ENCODE data around the gene PLEKHM3. TPM values are rescaled to one million over a fixed set of nuclear protein-coding genes. Genes with fewer than 3 reads are reported as not detected.

PLEKHM3 gene
- total RNA-seq, 1 experiment from 2014 or later = 9.3 TPM

GRCh38 chr2:207905546-207905945 is 119.8 kb downstream of the PLEKHM3 start:
- TF ChIP-seq CTCF (IDR thresholded peaks at IDR 0.05; ENCODE audit: insufficient read depth in 1 of 2, low read depth in 1 of 2, low read length in 1 of 2, severe bottlenecking in 1 of 2, unreplicated experiment in 1 of 2) = no peak
- H3K36me3 Mint-ChIP-seq (ENCODE audit: insufficient read depth, unreplicated experiment) = peaks cover 6% of the 10 kb centered on the region
- no peaks in the 10 kb centered on the region for H3K36me3 ChIP-seq (ENCODE audit: control insufficient read depth, insufficient read depth, low read length)
- no peaks in the 10 kb centered on the region; the same call in 1 of the 2 replicates for H3K9me3 ChIP-seq
- CTCF ChIA-PET = no interaction called here
- no peaks in the 10 kb centered on the region for H3K27me3 ChIP-seq (replicated peaks; ENCODE audit: control insufficient read depth, insufficient read depth, low read length)
- H3K27me3 Mint-ChIP-seq (ENCODE audit: insufficient read depth, unreplicated experiment) = no peaks in the 10 kb centered on the region
- peaks cover 4% of the 10 kb centered on the region for H3K9me3 Mint-ChIP-seq (ENCODE audit: unreplicated experiment)
- peaks cover 22% of the 10 kb centered on the region for H3K4me1 Mint-ChIP-seq (ENCODE audit: low read depth, unreplicated experiment)
- no peak overlapping the region for H3K4me3 Mint-ChIP-seq (ENCODE audit: unreplicated experiment)
- intact Hi-C loops (cut with micrococcal nuclease; ENCODE audit: unreplicated experiment) = no loop called here
- POLR2A ChIA-PET = no interaction called here
- DNase-seq = no peak
- no peak overlapping the region for H3K4me3 ChIP-seq (ENCODE audit: low read depth, low read length)
- H3K27ac Mint-ChIP-seq (ENCODE audit: unreplicated experiment) = peak overlapping the region; percentile 41
- H3K4me1 ChIP-seq = peaks cover 26% of the 10 kb centered on the region
- BruUV-seq (replicated peaks) = no TSS peak

- H3K4me1 ChIP-seq = peaks cover 30% of the 10 kb centered on the region
- Mint-ChIP-seq H3K27me3 (ENCODE audit: insufficient read depth, unreplicated experiment) (no peaks in the 10 kb centered on the region), H3K4me1 (ENCODE audit: low read depth, unreplicated experiment) (peaks cover 22% of the 10 kb centered on the region), H3K9me3 (ENCODE audit: unreplicated experiment) (no peaks in the 10 kb centered on the region), H3K36me3 (ENCODE audit: insufficient read depth, unreplicated experiment) (peaks cover 6% of the 10 kb centered on the region), H3K4me3 (ENCODE audit: unreplicated experiment) (no peak overlapping the region), H3K27ac (ENCODE audit: unreplicated experiment) (no peak overlapping the region)
- intact Hi-C loops (cut with micrococcal nuclease; ENCODE audit: unreplicated experiment) = no loop called here
- no peaks in the 10 kb centered on the region for H3K9me3 ChIP-seq
- H3K4me3 ChIP-seq (ENCODE audit: low read depth, low read length) = no peak overlapping the region
- ChIA-PET CTCF (interaction anchor here (0.6 kb wide), 1 partner anchor 198 kb away, joined by 4 read pairs; no protein-coding TSS in a partner anchor), POLR2A (no interaction called here)
- BruUV-seq (replicated peaks) = no TSS peak
- DNase-seq = no peak
- no peaks in the 10 kb centered on the region for H3K27me3 ChIP-seq (replicated peaks; ENCODE audit: control insufficient read depth, insufficient read depth, low read length)
- no peak for TF ChIP-seq CTCF (IDR thresholded peaks at IDR 0.05; ENCODE audit: insufficient read depth in 1 of 2, low read depth in 1 of 2, low read length in 1 of 2, severe bottlenecking in 1 of 2, unreplicated experiment in 1 of 2)
- no peaks in the 10 kb centered on the region for H3K36me3 ChIP-seq (ENCODE audit: control insufficient read depth, insufficient read depth, low read length)
Measured at GRCh38 chr2:207903236-207903635, 122.1 kb downstream of the PLEKHM3 start.

- Mint-ChIP-seq H3K9me3 (ENCODE audit: unreplicated experiment) (no peaks in the 10 kb centered on the region), H3K4me3 (ENCODE audit: unreplicated experiment) (no peak overlapping the region), H3K27ac (ENCODE audit: unreplicated experiment) (no peak overlapping the region), H3K36me3 (ENCODE audit: insufficient read depth, unreplicated experiment) (peaks cover 6% of the 10 kb centered on the region), H3K4me1 (ENCODE audit: low read depth, unreplicated experiment) (peaks cover 23% of the 10 kb centered on the region), H3K27me3 (ENCODE audit: insufficient read depth, unreplicated experiment) (no peaks in the 10 kb centered on the region)
- H3K27me3 ChIP-seq (replicated peaks; ENCODE audit: control insufficient read depth, insufficient read depth, low read length) = no peaks in the 10 kb centered on the region
- DNase-seq = no peak
- no peak overlapping the region for H3K4me3 ChIP-seq (ENCODE audit: low read depth, low read length)
- BruUV-seq (replicated peaks) = no TSS peak
- H3K36me3 ChIP-seq (ENCODE audit: control insufficient read depth, insufficient read depth, low read length) = no peaks in the 10 kb centered on the region
- ChIA-PET POLR2A (no interaction called here), CTCF (no interaction called here)
- no peaks in the 10 kb centered on the region for H3K9me3 ChIP-seq
- intact Hi-C loops (cut with micrococcal nuclease; ENCODE audit: unreplicated experiment) = no loop called here
- H3K4me1 ChIP-seq = peaks cover 32% of the 10 kb centered on the region
- TF ChIP-seq CTCF (IDR thresholded peaks at IDR 0.05; ENCODE audit: insufficient read depth in 1 of 2, low read depth in 1 of 2, low read length in 1 of 2, severe bottlenecking in 1 of 2, unreplicated experiment in 1 of 2) = no peak
Measured at GRCh38 chr2:207902821-207903220, 122.5 kb downstream of the PLEKHM3 start.
